PC-9 (cell line): ENCODE results near the gene SPRED2. TPM values are rescaled to one million over a fixed set of nuclear protein-coding genes. Genes with fewer than 3 reads are reported as not detected.

Experiments used
- BruUV-seq: library from RNA; stranded (reverse); fragments of 400-500 nt; replicated peaks from 2 replicates; lab custom pipeline; 2021; lab: Mats Ljungman, UMichigan
- CTCF ChIA-PET: fragments of 300-600 bp; sonication (Branson Sonifier 250); formaldehyde crosslinking; loops from one replicate; lab custom pipeline; 2022; ENCODE audit warnings: antibody characterized with exemption; lab: Charles Lee
- POLR2A ChIA-PET: fragments of 300-600 bp; sonication (Branson Sonifier 250); formaldehyde crosslinking; loops from one replicate; lab custom pipeline; 2022; ENCODE audit warnings: antibody characterized with exemption; ENCODE audit not compliant: unreplicated experiment; lab: Charles Lee
- DNase-seq, 2 experiments: peaks; one replicate each; pipeline versions ENCODE4 v3.0.0 to v3.0.0-alpha.2; 2015 to 2022; ENCODE audit warnings: mixed read lengths in 1 of 2
- H2AFZ ChIP-seq: fragments of 200-600 bp; sonication (generic); 2 replicates; pipeline ENCODE4 v1.8.1; 2017; ENCODE audit warnings: antibody characterized with exemption
- H3F3A ChIP-seq: fragments of 200-600 bp; sonication (generic); 2 replicates; pipeline ENCODE4 v1.8.1; 2017; ENCODE audit warnings: antibody characterized with exemption, mild to moderate bottlenecking, low read depth; ENCODE audit not compliant: insufficient read depth
- H3K27ac ChIP-seq: fragments of 200-600 bp; sonication (generic); 2 replicates; pipeline ENCODE4 v1.6.1; 2016; ENCODE audit warnings: mixed run types
- H3K27me3 ChIP-seq: fragments of 200-600 bp; sonication (generic); 2 replicates; pipeline ENCODE4 v1.6.1; 2016; ENCODE audit warnings: low read depth, mixed run types; ENCODE audit not compliant: insufficient read depth
- H3K36me3 ChIP-seq: fragments of 200-600 bp; sonication (generic); 2 replicates; pipeline ENCODE4 v1.6.1; 2016; ENCODE audit warnings: low read depth, mixed run types
- H3K4me1 ChIP-seq: fragments of 200-600 bp; sonication (generic); replicated peaks from 2 replicates; pipeline ENCODE4 v1.6.1; 2016; ENCODE audit warnings: mixed run types; ENCODE audit not compliant: insufficient read depth
- H3K4me2 ChIP-seq: fragments of 200-600 bp; sonication (generic); 2 replicates; pipeline ENCODE4 v1.6.1; 2017; ENCODE audit warnings: mixed run types
- H3K4me3 ChIP-seq: fragments of 200-600 bp; sonication (generic); 2 replicates; pipeline ENCODE4 v1.6.1; 2016; ENCODE audit warnings: mixed run types
- H3K79me2 ChIP-seq: fragments of 200-600 bp; sonication (generic); 2 replicates; pipeline ENCODE4 v1.6.1; 2017; ENCODE audit warnings: low read depth, mixed run types
- H3K9me2 ChIP-seq: fragments of 200-600 bp; sonication (generic); 2 replicates; pipeline ENCODE4 v1.8.1; 2017; ENCODE audit warnings: mild to moderate bottlenecking; ENCODE audit not compliant: insufficient read depth
- H3K9me3 ChIP-seq: fragments of 200-600 bp; sonication (generic); 2 replicates; pipeline ENCODE4 v1.8.1; 2016; ENCODE audit warnings: low read depth; ENCODE audit not compliant: insufficient read depth
- H4K20me1 ChIP-seq: fragments of 200-600 bp; sonication (generic); 2 replicates; pipeline ENCODE4 v1.8.1; 2017; ENCODE audit not compliant: insufficient read depth
- CTCF ChIP-seq: fragments of 200-600 bp; sonication (generic); conservative IDR thresholded peaks from 2 replicates; pipeline ENCODE4 v1.6.1; 2017; ENCODE audit warnings: mixed run types, antibody characterized with exemption, mild to moderate bottlenecking, moderate library complexity
- EZH2 ChIP-seq: fragments of 200-600 bp; sonication (generic); IDR thresholded peaks from 2 replicates; pipeline ENCODE4 v1.8.0; 2017; ENCODE audit warnings: antibody characterized with exemption, low read depth
- intact Hi-C: fragments of 100-400 bp; cut with micrococcal nuclease; formaldehyde crosslinking; loops from one replicate; pipeline ENCODE4 v1.10.0; 2022; ENCODE audit not compliant: unreplicated experiment
- total RNA-seq: library from RNA; stranded (reverse); gene quantifications from 2 replicates; pipeline ENCODE4 v1.2.3, GENCODE V29; 2021

Gene SPRED2
- total RNA-seq, 1 experiment from 2014 or later = 33.6 TPM

GRCh38 chr2:65351948-65352595 is 80.3 kb downstream of the SPRED2 start:
- Histone ChIP-seq H3K9me2 (no peaks in the 10 kb centered on the region), H3K4me3 (no peak overlapping the region), H4K20me1 (peaks cover 23% of the 10 kb centered on the region), H3K27ac (no peak overlapping the region), H3K9me3 (no peaks in the 10 kb centered on the region), H3F3A (peaks cover 11% of the 10 kb centered on the region; the same call in 1 of the 2 replicates), H3K4me2 (no peak overlapping the region), H3K27me3 (no peaks in the 10 kb centered on the region), H3K36me3 (no peaks in the 10 kb centered on the region; the same call in 1 of the 2 replicates), H3K79me2 (peaks cover 87% of the 10 kb centered on the region), H3K4me1 (peaks cover 26% of the 10 kb centered on the region), H2AFZ (no peak overlapping the region)
- intact Hi-C loops = no loop called here
- BruUV-seq = no TSS peak
- TF ChIP-seq EZH2 (no peak), CTCF (no peak)
- no peak for DNase-seq
- CTCF ChIA-PET = no interaction called here
- POLR2A ChIA-PET = no interaction called here

GRCh38 chr2:65351234-65351947 is 81.0 kb downstream of the SPRED2 start:
- no peaks in the 10 kb centered on the region for H3K9me2 ChIP-seq
- peaks cover 11% of the 10 kb centered on the region; the same call in 1 of the 2 replicates for H3F3A ChIP-seq
- POLR2A ChIA-PET = no interaction called here
- no peak overlapping the region for H2AFZ ChIP-seq
- no peak for DNase-seq
- no peaks in the 10 kb centered on the region for H3K36me3 ChIP-seq
- peaks cover 87% of the 10 kb centered on the region for H3K79me2 ChIP-seq
- no peak overlapping the region for H3K27ac ChIP-seq
- H3K4me2 ChIP-seq = no peak overlapping the region
- peaks cover 26% of the 10 kb centered on the region for H3K4me1 ChIP-seq
- no peak for TF ChIP-seq EZH2
- no peak for TF ChIP-seq CTCF
- no peak overlapping the region for H3K4me3 ChIP-seq
- BruUV-seq = no TSS peak
- H3K27me3 ChIP-seq = no peaks in the 10 kb centered on the region
- H4K20me1 ChIP-seq = peaks cover 23% of the 10 kb centered on the region
- intact Hi-C loops = no loop called here
- CTCF ChIA-PET = no interaction called here
- no peaks in the 10 kb centered on the region for H3K9me3 ChIP-seq

- no peak overlapping the region for H2AFZ ChIP-seq
- no peak for TF ChIP-seq EZH2
- TF ChIP-seq CTCF = peak; percentile 28; the same call in 1 of the 2 replicates
- H3K27me3 ChIP-seq = no peaks in the 10 kb centered on the region
- 0 out of 2 replicates have a peak overlapping the region, but pooled peaks have one; percentile 14 for H3K27ac ChIP-seq
- intact Hi-C loops = no loop called here
- POLR2A ChIA-PET = no interaction called here
- H3K9me2 ChIP-seq = no peaks in the 10 kb centered on the region
- peaks cover 11% of the 10 kb centered on the region; the same call in 1 of the 2 replicates for H3F3A ChIP-seq
- no peaks in the 10 kb centered on the region for H3K9me3 ChIP-seq
- no peak overlapping the region for H3K4me2 ChIP-seq
- BruUV-seq = no TSS peak
- CTCF ChIA-PET = no interaction called here
- peaks cover 87% of the 10 kb centered on the region for H3K79me2 ChIP-seq
- no peak overlapping the region for H3K4me3 ChIP-seq
- peaks cover 19% of the 10 kb centered on the region for H4K20me1 ChIP-seq
- peaks cover 20% of the 10 kb centered on the region for H3K4me1 ChIP-seq
- no peak for DNase-seq
- H3K36me3 ChIP-seq = no peaks in the 10 kb centered on the region
Observed at GRCh38 chr2:65350651-65351056, 81.7 kb downstream of the SPRED2 start.
